Fibroblast of skin of left quadriceps (primary cell): ENCODE measurements around the gene TMEM213.
"Not testable (repeated sequence)": the region's sequence is repeated elsewhere in the genome, so short reads cannot be mapped to it uniquely, and the experiment has no call there.

Source experiments
- DNase-seq, 2 experiments: peaks; one replicate each; pipeline ENCODE4 v3.0.0-alpha.2; 2013; ENCODE audit warnings: low read depth in 2 of 2

Gene TMEM213

DNA sequence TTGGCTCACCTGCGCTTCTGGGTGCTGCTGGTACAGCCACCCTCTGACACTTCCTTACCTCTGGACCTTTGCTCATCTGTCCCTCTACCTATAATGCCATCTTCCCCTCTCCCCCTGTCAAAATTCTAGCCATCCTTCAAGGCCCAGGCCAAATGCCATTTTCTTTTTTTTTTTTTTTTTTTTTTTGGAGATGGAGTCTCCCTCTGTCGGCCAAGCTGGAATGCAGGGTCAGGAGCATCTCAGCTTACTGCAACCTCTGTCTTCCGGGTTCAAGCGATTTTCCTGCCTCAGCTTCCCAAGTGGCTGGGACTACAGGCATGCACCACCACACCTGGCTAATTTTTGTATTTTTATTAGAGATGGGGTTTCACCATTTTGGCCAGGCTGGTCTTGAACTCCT, 748 bp upstream of the TMEM213 start:
- DNase-seq, result not testable (repeated sequence)

DNA sequence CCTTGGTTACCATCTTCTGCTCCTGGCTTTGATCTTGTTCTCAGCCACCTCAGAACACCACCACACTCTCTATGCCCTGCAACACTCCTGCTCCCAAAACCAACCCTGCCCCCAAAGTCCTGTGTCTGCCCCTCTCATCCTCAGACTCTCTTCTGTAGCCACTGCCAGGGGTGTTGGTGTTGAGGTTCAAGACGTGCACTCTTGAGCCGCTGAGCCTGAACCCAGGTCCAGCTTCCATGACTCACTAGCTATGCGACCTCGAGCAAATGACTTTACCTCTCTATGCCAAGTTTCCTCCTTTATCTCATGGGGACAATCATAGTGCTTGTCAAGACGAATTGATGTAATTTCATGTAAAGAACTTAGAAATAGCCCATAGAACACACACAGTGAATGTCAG, 1.0 kb downstream of the TMEM213 start:
- DNase-seq, result no peak

DNA sequence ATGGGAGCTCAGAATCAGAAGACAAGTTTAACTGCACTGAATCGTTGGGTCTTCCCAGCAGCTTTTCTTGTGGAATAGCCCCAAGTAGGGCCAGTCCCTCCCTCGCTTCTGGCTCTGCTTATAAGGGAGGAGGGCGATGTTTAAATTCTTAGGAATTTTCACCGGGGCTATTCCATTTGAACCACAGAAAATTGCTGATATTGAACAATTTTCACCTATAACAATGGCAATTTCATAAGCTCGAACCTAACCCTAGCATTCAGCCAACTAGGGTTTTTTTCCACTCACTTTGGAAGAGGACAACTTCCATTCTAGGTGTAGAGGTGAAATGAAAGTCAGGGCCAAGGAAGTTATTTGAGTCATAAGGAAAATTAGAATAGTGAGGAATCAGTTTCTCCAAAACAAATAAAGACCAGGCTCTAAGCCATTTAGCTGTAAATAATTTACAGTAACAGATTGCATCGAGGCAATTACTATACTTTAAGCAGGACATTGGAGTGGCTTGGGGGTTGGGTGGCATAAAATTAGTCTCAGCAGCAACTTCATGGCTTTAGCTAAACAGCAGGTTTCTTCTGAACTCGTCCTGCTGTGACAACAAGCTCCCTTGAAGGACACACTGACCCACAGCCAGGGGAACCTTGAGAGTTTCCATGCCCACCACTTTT, 1.7 kb downstream of the TMEM213 start:
- DNase-seq, result no peak

DNA sequence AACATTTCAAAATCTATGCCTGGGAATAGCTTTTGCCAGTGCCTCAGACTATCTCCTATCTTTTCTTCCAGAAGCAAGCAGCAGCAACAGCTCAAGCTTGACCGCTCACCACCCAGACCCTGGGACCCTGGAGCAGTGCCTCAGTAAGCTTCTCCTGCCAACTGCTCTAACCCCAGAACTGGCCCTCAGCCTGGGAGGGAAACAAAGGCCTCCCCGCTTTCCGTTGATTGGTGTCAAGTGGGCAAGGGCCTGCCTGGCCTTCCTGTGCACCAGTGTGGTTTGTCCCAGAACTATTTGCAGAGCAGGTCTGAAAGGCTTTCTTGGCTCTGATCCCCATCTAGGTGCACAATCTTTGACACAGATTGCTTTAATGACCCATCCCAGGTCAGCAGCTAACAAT, 3.5 kb downstream of the TMEM213 start:
- DNase-seq, result no peak

DNA sequence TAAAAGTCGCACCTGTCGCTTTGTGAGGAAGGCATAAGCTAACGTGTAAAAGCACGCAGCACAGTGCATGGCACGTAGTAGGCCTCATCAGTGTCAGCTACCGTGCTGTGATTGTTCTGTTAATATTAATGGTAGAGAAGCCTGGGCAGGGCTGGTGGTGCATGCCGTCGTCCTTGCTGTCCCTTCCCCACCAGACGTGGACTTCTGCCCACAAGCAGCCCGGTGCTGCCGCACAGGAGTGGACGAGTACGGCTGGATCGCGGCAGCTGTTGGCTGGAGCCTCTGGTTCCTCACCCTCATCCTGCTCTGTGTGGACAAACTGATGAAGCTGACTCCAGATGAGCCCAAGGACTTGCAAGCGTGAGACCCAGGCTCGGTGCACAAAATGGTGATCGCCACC, 4.9 kb downstream of the TMEM213 start:
- no peak for DNase-seq

DNA sequence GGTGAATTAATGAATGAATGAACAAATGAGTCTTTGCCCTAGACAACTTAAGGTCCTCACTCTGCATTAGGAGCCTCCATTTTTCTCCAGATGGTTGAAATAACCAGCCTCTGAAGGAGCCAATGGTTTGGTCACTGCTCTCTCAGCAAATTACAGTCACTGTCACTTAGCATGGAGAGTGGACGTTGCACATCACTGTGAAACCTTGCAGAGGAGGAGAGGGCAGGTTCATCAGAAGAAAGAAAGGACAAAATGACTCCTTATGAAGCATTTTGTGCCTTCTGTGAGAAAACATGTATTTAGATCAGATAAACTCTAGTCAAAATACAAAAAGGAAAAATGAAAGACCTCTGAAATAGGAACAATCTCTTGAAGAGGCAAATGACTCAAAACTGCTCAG, 6.8 kb downstream of the TMEM213 start:
- no peak for DNase-seq

DNA sequence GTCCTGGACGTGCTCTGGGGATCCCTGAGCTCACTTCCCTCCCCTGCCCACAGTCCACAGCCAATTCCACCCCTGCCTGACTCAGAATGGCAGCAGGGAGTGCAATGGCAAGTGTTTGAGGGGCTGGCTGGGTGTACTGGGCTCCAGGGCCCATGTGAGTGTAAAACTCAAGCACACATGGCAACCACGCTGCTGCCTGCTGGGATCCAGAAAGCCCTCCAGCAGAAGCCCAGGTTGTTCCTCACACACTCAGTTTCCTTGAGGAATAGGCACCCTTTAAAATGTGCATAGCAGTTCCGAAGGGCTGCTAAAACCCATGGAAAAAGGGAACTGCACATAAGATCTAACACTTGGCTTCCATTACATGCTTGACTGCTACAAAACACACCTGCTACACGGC, 11.6 kb downstream of the TMEM213 start:
- DNase-seq, result no peak

DNA sequence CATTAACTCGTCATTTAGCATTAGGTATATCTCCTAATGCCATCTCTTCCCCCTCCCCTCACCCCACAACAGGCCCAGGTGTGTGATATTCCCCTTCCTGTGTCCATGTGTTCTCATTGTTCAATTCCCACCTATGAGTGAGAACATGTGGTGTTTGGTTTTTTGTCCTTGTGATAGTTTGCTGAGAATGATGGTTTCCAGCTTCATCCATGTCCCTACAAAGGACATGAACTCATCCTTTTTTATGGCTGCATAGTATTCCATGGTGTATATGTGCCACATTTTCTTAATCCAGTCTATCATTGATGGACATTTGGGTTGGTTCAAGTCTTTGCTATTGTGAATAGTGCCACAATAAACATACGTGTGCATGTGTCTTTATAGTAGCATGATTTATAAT, 13.5 kb downstream of the TMEM213 start:
- DNase-seq, result not testable (repeated sequence)

DNA sequence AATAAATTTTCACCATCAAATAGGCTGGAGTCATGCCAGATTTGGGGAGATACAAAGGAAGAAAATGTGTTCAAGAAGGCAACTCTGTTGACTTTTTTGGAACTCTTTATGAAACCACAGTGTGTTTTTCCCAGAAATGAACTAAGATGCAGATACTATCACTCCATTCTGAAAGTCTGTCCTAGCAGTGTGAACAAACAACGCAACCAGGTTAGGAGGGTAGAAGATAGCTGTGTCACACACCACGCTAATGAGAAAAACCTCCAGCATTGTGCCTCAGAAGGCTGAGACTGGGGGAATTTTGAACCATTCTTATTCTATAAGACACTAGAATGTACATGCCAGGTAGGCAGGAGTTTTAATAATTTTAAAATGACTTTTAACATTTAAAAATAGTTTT, 16.2 kb downstream of the TMEM213 start:
- no peak for DNase-seq

DNA sequence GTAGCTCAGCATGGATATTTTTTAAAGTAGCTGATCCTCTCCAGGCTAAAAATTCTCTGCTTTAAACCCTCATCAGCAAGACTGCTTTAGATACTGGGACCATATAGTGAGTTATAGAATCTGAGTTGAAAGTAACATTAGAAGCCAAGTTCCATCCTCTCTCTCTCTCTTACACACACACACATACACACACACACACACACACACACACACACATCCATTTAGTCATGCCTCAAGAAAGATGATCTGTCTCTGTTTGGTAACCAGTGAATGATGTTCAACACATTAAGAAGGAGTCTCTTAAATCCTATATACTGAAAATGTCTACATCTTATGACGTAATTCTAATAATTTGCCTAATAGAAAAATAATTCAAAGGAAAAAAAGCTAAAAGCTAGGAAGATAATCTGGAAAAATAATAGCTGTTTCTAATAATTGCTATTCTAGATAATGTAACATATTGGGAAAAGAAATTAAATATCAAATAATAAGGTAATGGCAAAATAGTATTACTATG, 17.1 kb downstream of the TMEM213 start:
- no peak for DNase-seq

DNA sequence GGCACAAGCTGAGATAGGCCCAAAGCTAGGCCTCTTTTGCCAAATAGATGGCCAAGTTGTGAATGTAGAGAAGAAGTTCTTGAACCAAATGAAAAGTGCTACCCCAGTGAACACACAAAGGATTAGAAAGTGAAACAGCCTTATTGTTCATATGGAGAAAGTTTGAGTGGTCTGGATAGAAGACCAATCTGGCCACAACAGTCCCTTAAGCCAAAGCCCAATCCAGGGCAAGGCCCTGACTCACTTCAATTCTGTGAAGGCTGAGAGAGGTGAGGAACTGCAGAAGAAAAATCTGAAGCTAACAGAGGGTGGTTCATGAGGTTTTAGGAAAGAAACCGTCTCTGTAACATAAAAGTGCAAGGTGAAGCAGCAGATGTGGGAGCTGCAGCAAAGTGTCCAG, 18.9 kb downstream of the TMEM213 start:
- no peak for DNase-seq

DNA sequence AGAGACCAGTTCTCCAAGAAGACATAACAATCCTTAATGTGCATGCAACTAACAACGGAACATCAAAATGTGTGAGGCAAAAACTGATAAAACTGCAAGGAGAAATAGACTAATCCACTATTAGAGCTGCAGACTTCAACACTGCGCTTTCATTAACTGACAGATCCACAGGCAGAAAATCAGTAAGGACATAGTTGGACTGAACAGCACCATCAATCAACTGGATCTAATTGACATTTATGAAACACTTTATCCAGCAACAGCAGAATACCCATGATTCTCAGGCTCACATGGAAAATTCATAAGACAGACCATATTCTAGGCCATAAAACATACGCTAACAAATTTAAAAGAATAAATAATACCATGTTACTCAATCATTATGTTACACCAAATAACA, 21.8 kb downstream of the TMEM213 start:
- no peak for DNase-seq

DNA sequence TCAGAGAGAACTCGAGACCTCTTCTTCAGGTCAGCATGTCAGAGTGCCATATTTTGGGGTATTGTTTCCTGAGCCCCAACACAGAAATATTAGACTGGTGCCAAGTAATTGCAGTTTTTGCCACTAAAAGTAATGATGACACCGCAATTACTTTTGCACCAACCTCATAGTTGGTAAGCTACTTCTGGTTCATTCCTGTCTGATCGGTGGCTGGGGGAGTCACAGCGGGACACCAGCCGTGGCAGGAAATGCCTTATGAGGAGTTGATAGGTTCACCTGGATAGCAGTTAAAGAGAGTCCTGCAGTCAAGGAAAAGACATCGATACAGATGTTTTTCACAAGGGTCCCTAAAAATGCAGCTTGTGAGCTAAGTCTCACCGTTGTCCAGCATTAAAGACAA, 24.1 kb downstream of the TMEM213 start:
- no peak for DNase-seq

DNA sequence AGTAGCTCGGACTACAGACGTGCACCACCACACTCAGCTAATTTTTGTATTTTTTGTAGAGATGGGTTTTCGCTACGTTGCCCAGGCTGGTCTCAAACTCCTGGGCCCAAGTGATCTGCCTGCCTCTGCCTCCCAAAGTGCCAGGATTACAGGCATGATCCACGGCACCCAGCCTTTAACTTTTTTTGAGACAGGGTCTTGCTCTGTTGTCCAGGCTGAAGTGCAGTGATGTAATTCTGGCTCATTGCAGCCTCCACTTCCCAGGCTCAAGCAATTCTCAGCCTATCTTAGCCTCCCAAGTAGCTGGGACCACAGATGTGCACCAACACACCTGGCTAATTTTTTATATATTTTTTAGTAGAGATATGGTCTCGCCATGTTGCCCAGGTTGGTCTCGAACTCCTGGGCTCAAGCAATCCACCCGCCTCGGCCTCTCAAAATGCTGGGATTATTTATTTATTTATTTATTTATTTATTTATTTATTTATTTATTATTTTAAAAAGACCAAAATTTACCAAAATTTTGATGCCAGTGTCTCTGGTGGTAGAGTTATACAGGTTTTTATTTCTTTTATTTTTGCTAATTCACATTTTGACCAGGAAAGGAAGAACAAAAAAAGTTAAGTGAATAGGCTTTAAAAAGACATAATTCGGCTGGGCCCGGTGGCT, 25.2 kb downstream of the TMEM213 start:
- no peak for DNase-seq

DNA sequence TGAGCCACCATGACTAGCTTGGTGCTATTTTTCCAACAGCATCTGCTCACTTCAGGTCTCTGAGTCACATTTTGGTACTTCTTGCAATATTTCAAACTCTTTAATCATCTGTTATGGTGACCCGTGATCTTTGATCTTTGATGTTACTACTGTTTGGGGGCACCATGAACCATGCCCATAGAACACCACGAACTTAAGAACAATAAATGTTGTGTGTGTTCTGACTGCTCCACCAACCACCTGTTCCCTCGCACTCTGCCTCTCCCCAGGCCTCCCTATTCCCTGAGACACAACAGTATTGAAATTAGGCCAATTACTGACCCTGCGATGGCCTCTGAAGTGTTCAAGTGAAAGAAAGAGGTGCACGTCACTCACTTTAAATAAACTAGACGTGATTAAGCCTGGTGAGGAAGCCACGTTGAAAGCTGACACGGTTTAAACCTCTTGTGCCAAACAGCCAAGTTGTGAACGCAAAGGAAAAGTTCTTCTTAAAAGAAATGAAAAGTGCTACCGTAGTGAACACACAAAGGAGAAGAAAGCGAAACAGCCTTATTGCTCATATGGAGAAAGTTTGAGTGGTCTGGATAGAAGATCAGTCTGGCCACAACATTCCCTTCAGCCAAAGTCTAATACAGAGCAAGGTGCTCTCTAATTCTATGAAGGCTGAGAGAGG, 27.4 kb downstream of the TMEM213 start:
- DNase-seq, result no peak

DNA sequence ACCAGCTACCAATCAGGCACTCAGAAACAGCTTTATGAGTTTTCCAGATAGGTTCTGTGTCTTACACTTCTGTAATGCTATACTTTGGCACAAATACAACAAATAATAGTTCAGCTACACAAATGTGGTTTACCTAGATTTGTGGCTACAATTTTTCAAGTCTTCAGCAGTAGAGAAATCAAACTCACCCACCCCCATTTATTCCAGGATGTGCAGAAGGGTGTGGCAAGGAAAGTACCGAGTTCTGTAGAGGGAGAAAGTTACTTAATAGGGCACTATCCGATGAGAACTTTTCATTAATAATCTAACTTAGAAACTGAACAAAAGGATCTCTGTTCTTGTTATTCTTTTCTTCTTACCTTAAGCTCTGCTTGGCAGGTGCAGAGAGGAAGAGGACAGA, 30.5 kb downstream of the TMEM213 start:
- no peak for DNase-seq

DNA sequence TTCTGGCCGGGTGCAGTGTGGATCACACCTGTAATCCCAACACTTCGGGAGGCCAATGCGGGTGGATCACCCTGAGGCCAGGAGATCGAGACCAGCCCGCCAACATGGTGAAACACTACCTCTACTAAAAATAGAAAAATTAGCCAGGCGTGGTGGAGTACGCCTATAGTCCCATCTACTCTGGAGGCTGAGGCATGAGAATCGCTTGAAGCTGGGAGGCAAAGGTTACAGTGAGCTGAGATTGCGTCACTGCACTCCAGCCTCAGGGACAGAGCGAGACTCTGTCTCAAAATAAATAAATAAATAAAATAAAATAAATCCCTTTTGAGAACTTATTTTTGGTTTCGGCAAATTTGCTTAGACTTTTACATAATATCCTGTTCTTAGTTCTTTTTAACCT, 31.5 kb downstream of the TMEM213 start:
- no peak for DNase-seq

DNA sequence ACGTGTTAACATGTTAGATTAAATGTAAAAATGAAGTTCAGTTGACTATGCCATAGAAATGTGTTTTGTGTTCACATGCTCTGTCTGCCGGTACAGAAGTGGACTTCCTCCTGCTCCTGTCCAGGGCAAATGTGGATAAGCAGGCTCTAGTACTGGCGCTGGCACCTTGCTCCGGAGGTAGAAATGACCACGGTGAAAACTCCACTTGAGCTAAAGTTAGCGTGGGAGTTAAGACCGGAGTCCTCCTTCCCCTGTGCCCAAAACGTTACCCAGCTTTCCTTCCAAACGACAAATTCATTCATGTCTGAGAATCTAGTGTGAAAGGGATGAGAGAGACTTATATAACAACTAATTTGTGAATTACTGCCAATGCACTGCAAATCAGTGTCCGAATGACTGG, 35.2 kb downstream of the TMEM213 start:
- DNase-seq, result no peak

DNA sequence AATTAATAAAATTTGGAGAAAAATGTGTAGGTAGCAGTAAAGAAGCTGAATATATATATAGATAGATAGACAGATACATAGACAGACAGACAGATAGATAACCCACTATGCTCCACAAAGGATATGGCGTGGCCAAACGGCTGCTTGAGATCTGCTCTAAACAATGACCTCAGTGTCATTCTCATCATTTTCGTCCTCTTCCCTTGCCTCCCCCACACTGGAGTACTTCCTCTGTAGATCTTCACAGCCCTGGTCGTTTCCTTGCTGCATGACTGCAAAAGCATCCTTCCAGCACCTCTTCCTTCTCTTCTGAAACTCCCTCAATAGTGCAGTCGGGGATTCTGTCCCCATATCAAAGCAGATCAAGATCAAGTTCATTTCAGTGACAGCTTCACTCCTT, 35.8 kb downstream of the TMEM213 start:
- no peak for DNase-seq

DNA sequence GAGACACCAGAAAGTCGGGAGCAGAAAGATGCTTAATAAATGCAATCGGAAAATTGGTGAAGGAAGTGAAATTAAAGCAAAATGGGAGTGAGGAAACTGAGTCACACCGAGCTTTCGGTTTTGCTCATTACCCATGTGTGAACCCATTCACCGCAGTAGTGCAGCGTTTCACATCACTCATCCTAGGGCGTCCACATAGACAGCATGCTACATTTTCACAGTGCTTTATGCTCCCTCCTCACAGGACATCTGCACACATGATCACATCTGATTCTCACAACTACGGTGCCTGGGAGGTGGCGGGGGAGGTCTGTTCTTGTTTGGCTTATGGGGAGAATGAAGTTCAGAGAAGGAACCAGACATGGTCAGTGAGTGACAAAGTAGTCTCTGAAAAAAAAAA, 36.8 kb downstream of the TMEM213 start:
- DNase-seq, result no peak

DNA sequence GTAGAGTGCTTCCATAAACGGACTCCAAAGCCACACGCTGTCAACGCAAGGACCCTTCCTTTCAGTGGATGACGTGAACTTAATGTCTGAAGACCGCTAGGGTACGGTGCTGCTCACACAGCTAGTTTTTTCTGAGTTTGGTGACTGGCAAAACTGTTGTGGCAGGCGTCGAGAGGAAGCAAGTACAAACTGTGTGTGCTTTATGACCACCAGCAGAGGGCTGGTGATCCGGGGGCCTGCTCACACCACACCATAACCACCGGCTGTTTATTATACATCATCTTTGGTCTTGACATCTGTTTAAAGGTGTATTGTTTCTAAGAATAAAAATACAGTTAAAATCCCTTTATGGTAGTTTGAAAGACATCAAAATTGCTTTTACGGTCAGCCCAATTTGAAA, 37.3 kb downstream of the TMEM213 start:
- no peak for DNase-seq

DNA sequence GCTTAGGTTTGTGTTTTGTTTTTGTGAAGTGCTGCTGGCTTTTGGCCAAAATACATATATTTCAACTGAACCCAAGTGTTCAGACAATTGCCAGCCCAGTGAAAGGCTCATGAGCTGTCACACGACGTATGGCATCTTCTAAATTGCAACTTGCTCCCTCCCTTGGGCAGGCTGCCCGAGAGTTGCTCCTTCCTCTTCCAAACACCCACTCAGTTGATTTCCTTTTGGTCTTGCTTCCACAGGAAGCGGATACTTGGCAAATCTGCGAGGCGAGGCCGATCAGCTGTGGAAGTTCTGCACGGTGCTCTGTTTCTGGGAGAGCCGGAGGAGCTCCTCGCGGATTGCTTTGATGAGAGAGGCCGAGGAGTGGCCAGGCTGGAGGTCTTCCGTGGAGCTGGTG, 39.8 kb downstream of the TMEM213 start:
- no peak for DNase-seq

DNA sequence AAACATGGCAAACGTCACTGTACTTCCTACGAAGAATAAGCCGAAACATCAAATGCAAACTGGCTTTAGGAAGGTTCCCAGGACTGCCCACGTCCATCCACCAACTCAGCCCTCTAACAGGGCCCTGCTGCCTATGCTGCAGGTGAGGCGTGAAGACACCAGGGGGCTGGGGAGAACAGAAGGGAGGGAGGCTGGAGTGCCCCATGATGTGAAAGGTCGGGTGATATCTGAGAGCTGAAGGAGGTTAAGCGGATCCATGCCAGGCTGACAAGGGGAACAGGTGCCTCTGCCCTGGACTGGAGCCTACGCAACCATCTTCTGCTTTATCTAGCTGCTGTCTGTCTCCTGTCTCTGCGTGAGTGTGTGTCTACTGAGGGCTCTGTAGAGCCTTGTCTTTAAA, 40.4 kb downstream of the TMEM213 start:
- DNase-seq, result no peak
